Ovary (tissue), 9 donors: Measurements from ENCODE around the gene PRDM8. TPM values are rescaled to one million over a fixed set of nuclear protein-coding genes. Genes with fewer than 3 reads are reported as not detected.

ENCODE experiments used
- DNase-seq, 5 donors: peaks; one replicate each; pipeline ENCODE4 v3.0.0-alpha.2; 2019 to 2020
- H3K27ac ChIP-seq, 2 donors: fragments of 200-600 bp; one replicate each; pipeline versions ENCODE4 v1.5.1 to v1.8.0; 2019 to 2022
- H3K27me3 ChIP-seq: fragments of 200-600 bp; one replicate; pipeline ENCODE4 v1.8.0; 2022
- H3K36me3 ChIP-seq: fragments of 200-600 bp; sonication (generic); one replicate; pipeline ENCODE4 v1.5.1; 2019
- H3K4me1 ChIP-seq: one replicate; pipeline ENCODE4 v1.8.1; 2013; ENCODE audit warnings: mild to moderate bottlenecking, moderate library complexity; ENCODE audit not compliant: insufficient read depth
- H3K4me3 ChIP-seq: fragments of 200-600 bp; sonication (generic); one replicate; pipeline ENCODE4 v1.5.1; 2017
- H3K9me3 ChIP-seq, 2 donors: fragments of 200-600 bp in 1 of 2; sonication (generic) in 1 of 2; one replicate each; pipeline versions ENCODE4 v1.5.1 to v1.8.1; 2013 to 2019; ENCODE audit warnings: mild to moderate bottlenecking in 1 of 2, moderate library complexity in 1 of 2
- CTCF ChIP-seq, 3 donors: fragments of 450-650 bp in 2 of 3; fragments of 200-600 bp in 1 of 3; IDR thresholded peaks; one replicate each; pipeline versions ENCODE4 v1.5.1 to v1.8.0; 2016 to 2022; ENCODE audit warnings: antibody characterized with exemption in 3 of 3, mild to moderate bottlenecking in 1 of 3
- EP300 ChIP-seq: sonication (generic); formaldehyde crosslinking; IDR thresholded peaks from one replicate; pipeline ENCODE4 v1.6.1; 2017; ENCODE audit warnings: antibody characterized with exemption
- POLR2A ChIP-seq: fragments of 450-650 bp; IDR thresholded peaks from one replicate; pipeline ENCODE4 v1.6.1; 2017; ENCODE audit warnings: antibody characterized with exemption, mild to moderate bottlenecking, moderate library complexity
- WGBS, 3 donors: extraction: QIAGEN DNeasy Blood & Tissue Kit in 1 of 3; methylation state at CpG; one replicate each; pipeline versions ENCODE4 v1.1.5 to v1.1.7; 2013 to 2017; 5-methylcytosine and 5-hydroxymethylcytosine counted together
- intact Hi-C, 4 donors: fragments of 100-400 bp; cut with DNase I; formaldehyde crosslinking; loops; one replicate each; pipeline versions ENCODE4 v1.11.0 to v1.15.1; 2022 to 2023
- polyA plus RNA-seq, 2 donors: library from polyadenylated mRNA; stranded (reverse); fragments of 200-250 nt in 1 of 2; fragments of 350-450 nt in 1 of 2; fragmentation: Illumina TruSeq in 1 of 2; extraction: RNeasy Lipid Tissue Mini Kit (QIAGEN cat#74804) in 1 of 2; gene quantifications; one replicate each; pipeline ENCODE4 v1.2.3, GENCODE V29; 2013 to 2014
- total RNA-seq, 7 donors: library from RNA; depleted of rRNA in 2 of 7; stranded (reverse); fragments of >200 nt in 2 of 7; fragmentation: NEBNext Ultra II Directional in 3 of 7; extraction: Animal tissue kit (Norgen Biotek cat#: 25700) in 3 of 7; gene quantifications; one replicate each; pipeline versions ENCODE4 v1.1.0 to v1.2.4, GENCODE V29; 2016 to 2023
- donor health status: DM: no; HTN: no; CAD: no; lungs with moderate emphysema.
- donor health status: DM: no; HTN: no; CAD: no.
- donor health status: Bipolar disorder and iron deficiency.
- donor health status: DM: yes; HTN: yes; CAD: no.
- donor health status: DM: no; HTN: no; CAD: no.
- donor health status: DM: yes; HTN: yes; CAD: no.

Gene PRDM8
- total and polyA plus RNA-seq, 9 donors: 3.6 to 14.3 (median 6.5) TPM

DNA sequence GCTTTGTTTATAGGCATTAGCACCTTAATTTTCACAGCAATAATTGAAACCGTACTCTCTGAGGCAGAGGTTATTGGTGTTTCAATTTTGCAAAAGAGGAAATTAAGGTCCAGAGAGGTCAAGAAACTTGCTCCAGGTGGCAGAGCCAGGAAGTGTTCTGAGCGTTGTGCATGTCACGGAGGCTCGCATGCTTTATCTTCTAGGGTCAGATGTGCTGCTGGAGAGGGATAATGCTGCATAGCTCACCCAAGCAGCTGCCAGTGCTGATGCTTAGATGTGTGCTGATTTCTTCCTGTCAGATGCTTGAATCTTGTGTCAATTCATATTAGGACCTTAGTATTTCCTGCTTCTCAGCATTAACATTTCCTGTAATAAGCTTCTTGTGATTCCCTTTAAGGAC, 56.2 kb downstream of the PRDM8 start:
- TF ChIP-seq CTCF (IDR thresholded peaks at IDR 0.05) (no peak), POLR2A (no peak), EP300 (no peak)
- no peaks in the 10 kb centered on the region for H3K36me3 ChIP-seq
- H3K4me3 ChIP-seq: no peak overlapping the region
- H3K9me3 ChIP-seq: no peaks in the 10 kb centered on the region
- WGBS, 3 donors: 60 to 83% (median 66%) methylated on average over 4 of the region's 4 CpGs
- no peak overlapping the region for H3K27ac ChIP-seq
- DNase-seq: no peak
- intact Hi-C loops: no loop called here
- no peaks in the 10 kb centered on the region for H3K4me1 ChIP-seq
- H3K27me3 ChIP-seq: no peaks in the 10 kb centered on the region

Other genes with a start within 250 kb of the PRDM8 start
- 100 to 1,000 TPM in 3 of 7 donors, 10 to 100 TPM in 4; 78.3 to 230 (median 88.7) TPM for gene ANTXR2, start 124.3 kb upstream of the PRDM8 start, total RNA-seq
- gene ANTXR2, start 124.3 kb upstream of the PRDM8 start, polyA plus RNA-seq: 100 to 1,000 TPM in 1 of 2 donors, 10 to 100 TPM in 1; 64.4 to 231 TPM
- gene FGF5, start 69.2 kb downstream of the PRDM8 start, total RNA-seq: 1 to 10 TPM in 1 of 7 donors, under 1 TPM in 3, not detected in 3; 0.10 to 1.8 (median 0.49) TPM
- under 1 TPM; 0.03 to 0.06 TPM for gene FGF5, start 69.2 kb downstream of the PRDM8 start, polyA plus RNA-seq
- 10 to 100 TPM in 1 of 7 donors, 1 to 10 TPM in 2, under 1 TPM in 2, not detected in 2; 0.77 to 17.0 (median 1.0) TPM for gene CFAP299, start 138.2 kb downstream of the PRDM8 start, total RNA-seq
- gene CFAP299, start 138.2 kb downstream of the PRDM8 start, polyA plus RNA-seq: under 1 TPM; 0.32 to 0.33 TPM